Thyroid gland (tissue), 4 donors: Measurements from ENCODE around the gene TRIM24.

ENCODE experiments used
- CTCF ChIP-seq, 6 experiments: fragments of 200-600 bp in 3 of 6; fragments of 450-650 bp in 3 of 6; sonication (generic) in 3 of 6; IDR thresholded peaks; one replicate each; pipeline ENCODE4 v1.5.1; 2016 to 2019; ENCODE audit warnings: antibody characterized with exemption in 6 of 6, mild to moderate bottlenecking in 2 of 6, inconsistent platforms in 1 of 6, moderate library complexity in 1 of 6
- POLR2A ChIP-seq, 2 donors: fragments of 450-650 bp; IDR thresholded peaks; one replicate each; pipeline ENCODE4 v1.6.1; 2017; ENCODE audit warnings: antibody characterized with exemption in 2 of 2, mild to moderate bottlenecking in 2 of 2, moderate library complexity in 1 of 2

GRCh38 chr7:138449580-138449979 lies 10.5 kb upstream of the TRIM24 start:
- TF ChIP-seq CTCF (IDR thresholded peaks at IDR 0.05) (peak in 1 of 6 experiments; percentile 17), POLR2A (IDR thresholded peaks at IDR 0.05) (no peak)
